HG03442 (cell line): Measurements from ENCODE around the gene ZNF687.

ENCODE experiments used
- ATAC-seq: cut with Tn5 transposase; IDR thresholded peaks from one replicate; pipeline ENCODE4 v1.9.1; 2021; ENCODE audit warnings: mild to moderate bottlenecking, moderate library complexity; ENCODE audit not compliant: unreplicated experiment

Gene ZNF687, protein sequence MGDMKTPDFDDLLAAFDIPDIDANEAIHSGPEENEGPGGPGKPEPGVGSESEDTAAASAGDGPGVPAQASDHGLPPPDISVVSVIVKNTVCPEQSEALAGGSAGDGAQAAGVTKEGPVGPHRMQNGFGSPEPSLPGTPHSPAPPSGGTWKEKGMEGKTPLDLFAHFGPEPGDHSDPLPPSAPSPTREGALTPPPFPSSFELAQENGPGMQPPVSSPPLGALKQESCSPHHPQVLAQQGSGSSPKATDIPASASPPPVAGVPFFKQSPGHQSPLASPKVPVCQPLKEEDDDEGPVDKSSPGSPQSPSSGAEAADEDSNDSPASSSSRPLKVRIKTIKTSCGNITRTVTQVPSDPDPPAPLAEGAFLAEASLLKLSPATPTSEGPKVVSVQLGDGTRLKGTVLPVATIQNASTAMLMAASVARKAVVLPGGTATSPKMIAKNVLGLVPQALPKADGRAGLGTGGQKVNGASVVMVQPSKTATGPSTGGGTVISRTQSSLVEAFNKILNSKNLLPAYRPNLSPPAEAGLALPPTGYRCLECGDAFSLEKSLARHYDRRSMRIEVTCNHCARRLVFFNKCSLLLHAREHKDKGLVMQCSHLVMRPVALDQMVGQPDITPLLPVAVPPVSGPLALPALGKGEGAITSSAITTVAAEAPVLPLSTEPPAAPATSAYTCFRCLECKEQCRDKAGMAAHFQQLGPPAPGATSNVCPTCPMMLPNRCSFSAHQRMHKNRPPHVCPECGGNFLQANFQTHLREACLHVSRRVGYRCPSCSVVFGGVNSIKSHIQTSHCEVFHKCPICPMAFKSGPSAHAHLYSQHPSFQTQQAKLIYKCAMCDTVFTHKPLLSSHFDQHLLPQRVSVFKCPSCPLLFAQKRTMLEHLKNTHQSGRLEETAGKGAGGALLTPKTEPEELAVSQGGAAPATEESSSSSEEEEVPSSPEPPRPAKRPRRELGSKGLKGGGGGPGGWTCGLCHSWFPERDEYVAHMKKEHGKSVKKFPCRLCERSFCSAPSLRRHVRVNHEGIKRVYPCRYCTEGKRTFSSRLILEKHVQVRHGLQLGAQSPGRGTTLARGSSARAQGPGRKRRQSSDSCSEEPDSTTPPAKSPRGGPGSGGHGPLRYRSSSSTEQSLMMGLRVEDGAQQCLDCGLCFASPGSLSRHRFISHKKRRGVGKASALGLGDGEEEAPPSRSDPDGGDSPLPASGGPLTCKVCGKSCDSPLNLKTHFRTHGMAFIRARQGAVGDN

DNA sequence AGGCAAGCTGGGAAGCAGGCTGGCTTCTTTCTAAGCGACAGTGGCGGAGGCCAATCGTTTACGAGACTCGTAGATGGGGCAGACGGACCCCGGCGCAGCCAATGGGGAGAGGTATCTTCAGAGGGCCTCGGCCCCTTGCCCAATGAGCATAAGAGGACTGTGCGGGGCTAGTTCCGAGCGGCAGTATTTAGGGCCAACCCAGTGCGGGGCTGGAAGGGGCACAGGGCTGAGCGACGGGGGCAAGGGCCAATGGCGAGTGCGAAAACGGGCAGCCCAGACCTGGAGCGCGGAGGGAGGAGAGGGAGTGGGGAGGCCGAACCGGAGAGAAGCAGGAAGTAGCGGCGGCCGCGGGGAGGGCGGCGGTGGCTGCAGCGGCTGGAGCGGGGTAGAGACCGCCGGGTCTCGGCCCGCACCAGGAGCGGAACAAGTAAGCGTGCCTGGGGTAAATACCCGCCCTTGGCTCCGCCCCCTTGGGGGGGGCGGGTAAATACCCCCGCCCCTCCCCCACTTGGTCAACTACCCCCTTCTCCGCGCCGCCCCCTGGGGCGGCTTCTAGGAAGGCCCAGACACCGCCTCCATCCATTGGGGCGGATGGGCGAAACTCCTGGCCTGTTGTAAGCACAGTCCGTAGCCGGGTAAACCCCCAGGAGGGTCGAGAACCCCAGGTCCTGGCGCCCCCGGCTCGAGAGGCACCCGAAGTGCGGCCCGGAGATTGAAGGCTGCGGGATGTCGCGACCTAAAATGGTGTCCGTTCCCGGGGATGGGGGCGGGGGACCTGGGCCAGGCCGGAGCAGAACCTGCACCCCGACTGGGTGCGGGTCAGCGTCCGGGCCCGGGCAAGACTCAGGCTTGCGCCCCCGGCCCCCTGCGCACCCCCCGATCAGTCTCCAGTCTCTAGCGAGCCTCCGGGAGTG is at the start of gene ZNF687:
Gene ZNF687 (plus strand): TSS at position 331 of the 914 bp plus-strand sequence. CDS start 3,993 bp downstream, outside the sequence.
- peak; percentile 84 for ATAC-seq

DNA sequence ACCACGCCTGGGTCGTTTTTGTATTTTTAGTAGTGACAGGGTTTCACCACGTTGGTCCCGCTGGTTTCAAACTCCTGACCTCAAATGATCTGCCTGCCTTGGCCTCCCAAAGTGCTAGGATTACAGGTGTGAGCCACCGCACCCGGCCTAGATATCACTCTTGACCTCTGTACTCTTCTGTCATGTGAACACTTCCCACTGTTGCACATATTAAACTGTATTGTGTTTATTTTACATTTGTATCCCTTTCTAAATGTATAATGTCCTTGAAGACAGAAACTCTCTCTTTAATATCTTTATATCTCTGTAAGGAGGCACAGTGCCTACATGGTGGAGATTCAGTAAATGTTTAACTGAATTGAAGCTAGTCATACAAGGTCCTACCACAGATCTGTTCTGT is 46.9 kb upstream of the ZNF687 start:
- ATAC-seq, result no peak

DNA sequence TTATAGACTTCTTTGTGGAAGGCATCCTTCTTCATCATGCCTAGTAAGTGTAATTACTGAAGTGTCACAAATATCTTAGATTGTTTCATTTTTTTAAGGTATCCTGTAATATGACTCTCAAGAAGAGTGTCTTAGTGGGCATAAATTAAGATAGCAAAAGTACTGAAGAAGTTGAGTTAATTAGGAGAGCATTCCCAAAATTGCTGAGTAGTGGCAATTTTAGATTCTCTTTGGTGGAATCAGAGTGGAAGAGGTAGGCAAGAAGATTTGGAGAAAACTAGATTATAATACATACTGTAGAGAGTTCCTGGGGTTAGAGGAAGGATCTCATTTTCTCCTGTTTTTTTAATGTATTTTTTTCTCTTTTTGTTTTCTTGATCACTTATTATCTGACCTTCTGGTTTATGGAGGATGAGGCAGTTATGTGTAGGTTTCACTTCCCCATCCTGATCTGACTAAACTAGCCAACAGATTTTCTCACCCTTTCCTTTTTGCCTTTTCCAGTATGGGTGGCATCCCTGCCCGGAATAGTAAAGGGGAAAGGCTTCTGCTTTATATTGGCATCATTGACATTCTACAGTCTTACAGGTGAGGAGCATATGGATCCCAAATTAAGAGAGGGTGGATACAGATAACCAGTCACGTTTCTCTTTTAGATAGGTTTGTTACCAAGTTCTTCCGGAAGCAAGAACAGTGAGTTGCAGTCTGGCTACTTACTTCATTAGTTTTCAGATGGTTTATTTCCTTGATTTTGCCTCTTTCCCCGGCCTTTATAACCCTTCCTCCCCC is 44.2 kb upstream of the ZNF687 start:
- ATAC-seq, result no peak

DNA sequence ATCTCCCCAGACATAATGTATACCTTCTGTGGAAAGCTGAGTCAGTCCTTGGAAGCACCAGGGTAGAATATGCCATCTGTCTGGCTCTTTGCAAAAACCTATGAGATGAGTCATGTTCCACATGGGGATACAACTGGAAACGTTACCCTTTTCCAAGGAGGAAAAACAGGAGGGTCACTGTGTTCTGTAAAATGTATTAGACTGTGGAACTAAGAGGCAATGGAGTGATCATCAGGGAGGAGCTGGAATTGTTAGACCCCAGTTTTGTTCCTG is 43.7 kb upstream of the ZNF687 start:
- no peak for ATAC-seq

DNA sequence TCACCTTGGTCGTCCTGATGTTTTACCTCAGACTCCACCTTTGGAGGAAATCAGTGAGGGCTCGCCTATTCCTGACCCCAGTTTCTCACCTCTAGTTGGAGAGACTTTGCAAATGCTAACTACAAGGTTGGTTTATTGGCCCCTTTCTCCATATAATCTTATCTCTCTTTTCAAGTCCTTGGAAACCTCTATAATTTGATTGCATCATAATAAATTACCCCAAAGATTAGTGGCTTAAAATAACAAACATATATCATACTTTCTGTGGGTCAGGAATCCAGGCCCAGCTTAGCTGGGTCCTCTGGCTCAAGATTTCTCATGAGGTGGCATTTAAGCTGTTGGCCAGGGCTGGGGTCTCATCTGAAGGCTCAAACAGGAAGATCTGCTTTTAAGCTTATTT is 39.7 kb upstream of the ZNF687 start:
- ATAC-seq, result no peak

DNA sequence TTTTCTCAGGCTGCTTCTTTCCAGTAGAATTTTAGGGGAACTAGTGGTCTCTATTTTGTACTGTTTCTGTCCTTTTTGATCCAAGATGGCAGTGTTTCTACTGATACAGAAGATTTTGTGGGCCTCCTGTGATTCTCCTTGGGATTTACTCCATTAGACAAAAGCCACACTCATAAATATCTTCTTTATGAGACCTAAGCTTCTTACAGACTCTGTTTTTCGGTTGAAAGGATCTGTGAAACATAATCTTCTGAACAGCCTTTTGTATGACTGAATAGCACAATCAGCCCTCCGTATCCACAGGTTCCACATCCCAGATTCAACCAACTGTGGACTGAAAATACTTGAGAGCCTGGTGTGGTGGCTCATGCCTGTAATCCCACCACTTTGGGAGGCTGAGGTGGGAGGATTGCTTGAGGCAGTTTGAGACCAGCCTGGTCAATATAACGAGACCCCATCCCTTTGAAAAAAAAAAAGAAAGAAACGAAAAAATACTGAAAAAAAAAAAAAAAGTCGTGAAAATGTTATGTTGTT is 38.3 kb upstream of the ZNF687 start:
- no peak for ATAC-seq

DNA sequence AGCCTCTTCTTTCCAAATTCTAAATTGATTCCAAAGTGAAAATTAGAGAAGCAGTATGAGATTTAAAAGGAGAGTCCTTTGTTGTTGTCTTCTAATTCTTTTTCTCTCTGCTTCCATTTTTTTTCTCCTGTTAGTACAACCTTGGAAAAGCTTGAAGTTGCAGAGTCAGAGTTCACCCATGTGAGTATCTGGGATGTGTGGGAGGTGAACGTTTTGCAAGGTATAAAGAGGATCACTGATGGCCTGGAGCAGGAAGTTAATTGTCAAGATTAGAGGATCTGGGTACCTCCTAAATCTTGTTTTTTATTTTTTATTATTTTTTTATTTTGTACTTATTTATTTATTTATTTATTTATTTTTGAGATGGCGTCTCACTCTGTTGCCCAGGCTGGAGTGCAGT is 35.3 kb upstream of the ZNF687 start:
- ATAC-seq, result no peak

DNA sequence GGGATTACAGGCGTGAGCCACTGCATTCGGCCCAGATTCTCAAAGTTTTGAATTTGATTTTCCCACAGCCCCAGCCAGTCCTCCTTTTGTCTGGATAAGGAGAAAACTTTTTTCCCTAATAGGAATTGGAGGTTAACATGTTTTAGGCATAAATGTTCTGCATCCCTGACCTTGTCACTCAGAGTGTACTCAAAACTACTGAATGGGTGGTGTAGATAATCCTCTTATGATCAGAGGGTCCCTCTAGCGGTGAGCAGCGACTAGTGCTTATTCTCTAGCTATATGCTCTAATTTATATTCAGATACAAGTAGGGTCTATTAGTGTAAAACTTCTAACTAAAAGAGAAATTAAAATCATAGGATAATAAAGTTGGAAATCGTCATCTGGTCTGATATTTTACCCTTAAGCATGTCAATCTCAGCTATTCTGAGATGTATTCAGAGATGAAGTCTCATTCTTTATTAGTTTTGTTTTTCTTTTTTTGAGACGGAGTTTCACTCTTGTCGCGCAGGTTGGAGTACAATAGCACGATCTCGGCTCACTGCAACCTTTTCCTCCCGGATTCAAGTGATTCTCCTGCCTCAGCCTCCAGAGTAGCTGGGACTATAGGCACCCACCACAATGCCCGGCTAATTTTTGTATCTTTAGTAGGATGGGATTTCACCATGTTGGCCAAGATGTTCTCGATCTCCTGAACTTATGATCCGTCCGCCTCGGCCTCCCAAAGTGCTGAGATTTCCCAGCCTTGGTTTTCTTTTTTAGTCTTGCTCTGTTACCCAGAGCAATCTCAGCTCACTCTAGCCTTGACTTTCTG is 30.2 kb upstream of the ZNF687 start:
- ATAC-seq, result no peak

DNA sequence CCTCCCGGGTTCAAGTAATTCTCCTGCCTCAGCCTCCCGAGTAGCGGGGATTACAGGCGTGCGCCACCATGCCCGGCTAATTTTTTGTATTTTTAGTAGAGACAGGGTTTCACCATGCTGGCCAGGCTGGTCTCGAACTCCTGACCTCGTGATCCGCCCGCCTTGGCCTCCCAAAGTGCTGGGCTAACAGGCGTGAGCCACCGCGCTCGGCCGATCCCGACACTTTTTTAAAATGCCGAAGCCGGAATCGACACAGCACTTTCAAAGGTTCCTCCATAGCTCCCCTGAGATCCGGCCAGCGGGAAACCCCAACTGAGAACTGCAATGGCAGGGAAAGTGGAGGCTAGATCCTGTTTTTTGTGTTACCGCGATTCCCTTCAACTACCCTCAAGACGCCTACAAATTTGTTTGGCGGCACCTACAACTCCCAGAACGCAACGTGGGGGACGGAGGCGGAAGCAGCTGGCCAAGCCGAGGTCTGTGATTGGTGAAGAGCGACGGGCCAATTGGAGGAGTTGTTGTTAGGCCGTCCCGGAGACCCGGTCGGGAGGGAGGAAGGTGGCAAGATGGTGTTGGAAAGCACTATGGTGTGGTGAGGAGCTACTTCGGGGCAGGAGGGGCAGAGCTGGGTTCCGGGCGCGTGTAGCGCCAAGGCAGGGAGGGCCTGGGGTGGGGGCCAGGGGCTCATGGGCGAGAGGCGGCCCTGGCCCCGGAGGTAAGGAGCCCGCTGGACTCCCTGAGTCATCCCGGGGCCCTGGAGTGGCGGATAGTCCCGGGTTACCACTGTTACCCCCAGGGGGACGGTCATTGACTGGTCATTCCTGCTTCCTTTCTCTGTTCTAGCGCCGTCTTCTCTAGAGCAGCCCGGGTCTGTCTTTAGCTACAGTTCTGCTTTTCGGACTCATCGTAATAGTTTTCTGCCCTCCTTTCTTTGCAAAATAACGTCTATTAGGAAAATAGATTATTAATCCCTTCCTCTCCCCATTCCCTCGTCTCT is 27.6 kb upstream of the ZNF687 start, which contains the start of gene PSMD4:
Gene PSMD4 (plus strand): TSS at position 518 of the 997 bp plus-strand sequence. CDS start 49 bp downstream, at position 567.
- ATAC-seq, result peak; percentile 93

DNA sequence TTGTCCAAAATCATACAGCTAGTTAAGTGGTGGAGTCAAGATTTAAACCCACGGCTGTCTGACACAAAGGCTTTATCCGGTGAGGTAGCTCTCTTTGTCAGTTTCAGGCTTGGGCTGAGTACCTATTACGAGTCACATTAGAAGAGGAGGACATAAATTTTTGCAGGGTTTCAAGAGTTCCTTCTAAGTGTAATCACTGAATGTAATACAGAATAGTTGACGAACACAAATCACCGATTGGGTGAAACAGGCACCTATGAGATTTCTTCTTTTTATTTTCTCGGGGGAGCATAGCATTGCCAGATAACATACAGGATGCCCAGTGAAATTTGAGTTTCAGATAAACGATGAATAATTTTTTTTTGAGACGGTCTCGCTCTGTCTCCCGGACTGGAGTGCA is 26.7 kb upstream of the ZNF687 start:
- ATAC-seq, result no peak

DNA sequence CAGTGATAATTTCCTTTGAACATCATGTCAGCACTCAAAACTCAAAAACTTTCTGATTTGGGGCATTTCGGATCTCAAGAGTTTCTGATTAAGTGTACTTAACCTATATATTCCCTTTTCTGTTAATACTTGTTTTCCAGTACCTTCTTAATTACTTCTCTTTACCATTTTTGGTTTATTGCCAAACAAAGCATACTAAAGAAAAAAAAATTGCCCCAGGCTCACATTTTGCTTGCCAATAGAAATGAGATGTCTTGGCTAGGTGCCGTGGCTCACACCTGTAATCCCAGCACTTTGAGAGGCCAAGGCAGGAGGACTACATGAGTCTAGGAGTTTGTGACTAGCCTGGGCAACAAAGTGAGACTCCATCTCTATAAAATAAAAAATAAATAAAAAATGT is 22.7 kb upstream of the ZNF687 start:
- no peak for ATAC-seq

DNA sequence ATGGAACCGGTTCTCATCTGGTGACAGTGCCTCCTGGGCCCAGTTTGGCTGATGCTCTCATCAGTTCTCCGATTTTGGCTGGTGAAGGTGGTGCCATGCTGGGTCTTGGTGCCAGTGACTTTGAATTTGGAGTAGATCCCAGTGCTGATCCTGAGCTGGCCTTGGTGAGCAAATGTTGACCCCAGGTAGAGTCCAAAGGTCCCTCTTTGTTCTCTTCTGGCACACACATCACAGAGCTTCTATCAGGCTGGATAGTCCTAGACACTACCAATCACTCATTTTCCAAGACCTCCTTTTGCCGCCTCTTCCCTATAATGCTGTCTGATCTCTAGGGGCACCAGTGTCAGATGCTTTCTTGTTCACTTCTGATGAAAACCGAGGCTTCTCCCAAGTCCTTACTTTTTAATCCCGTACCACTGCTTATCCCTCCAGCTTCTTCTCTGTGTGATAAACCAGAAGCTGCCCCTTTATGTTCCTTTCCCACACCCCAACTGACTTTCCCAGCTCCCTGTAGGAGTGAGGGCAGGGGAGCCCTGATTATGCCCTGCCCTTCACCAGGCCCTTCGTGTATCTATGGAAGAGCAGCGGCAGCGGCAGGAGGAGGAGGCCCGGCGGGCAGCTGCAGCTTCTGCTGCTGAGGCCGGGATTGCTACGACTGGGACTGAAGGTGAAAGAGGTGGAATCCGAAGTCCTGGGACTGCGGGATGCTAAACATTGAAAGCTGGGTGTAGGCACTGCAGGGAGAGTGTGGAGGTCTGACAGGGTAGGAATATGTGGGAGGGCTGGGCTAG is 16.5 kb upstream of the ZNF687 start:
- no peak for ATAC-seq

DNA sequence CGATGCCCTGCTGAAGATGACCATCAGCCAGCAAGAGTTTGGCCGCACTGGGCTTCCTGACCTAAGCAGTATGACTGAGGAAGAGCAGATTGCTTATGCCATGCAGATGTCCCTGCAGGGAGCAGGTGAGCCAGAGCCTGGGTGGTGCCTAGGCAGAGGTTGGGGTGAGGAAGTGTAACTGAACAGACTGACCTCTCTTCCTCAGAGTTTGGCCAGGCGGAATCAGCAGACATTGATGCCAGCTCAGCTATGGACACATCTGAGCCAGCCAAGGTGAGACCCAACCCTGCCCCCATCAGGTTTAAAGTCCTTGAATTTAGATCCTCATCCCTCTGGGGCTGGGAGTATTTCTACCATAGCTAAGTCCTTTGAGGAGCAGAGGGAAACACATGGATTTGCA is 15.8 kb upstream of the ZNF687 start:
- ATAC-seq, result no peak

DNA sequence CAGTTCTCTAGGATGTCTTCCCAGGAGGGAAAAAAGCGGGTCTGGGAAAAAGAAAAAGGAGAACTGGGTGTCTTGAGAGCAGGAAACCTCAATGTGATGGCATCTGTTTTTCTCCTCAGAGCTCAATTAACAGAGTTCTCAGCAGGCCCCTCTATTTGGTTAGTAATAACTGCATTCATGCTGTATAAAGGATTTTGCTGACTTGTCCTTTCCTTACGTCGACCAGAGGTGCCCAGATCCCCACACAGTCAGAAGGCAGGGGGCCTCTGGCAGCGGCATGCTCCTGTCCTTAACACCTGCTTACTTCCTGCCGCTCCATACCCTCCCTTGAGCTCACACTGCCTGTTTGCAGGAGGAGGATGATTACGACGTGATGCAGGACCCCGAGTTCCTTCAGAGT is 15.3 kb upstream of the ZNF687 start:
- ATAC-seq, result no peak

DNA sequence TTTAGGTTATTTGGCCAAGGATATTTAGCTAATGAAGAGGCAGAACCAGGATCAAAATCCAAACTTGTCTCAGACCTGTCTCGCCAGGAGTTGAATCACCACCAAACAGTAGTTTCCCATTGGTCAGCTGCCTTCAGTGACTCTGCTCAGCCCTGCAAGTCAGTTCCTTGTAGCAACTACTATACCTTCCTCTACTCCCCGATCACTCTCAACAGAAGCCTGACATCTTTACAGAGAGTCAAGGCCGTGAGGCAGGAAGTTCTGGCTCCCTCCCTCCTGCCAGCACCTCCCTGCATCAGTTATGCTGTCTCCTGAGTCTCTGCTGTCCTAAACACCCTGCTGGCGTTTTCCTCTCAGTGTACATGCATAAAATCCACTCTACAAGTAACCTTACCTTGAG is 14.3 kb upstream of the ZNF687 start:
- ATAC-seq, result no peak

DNA sequence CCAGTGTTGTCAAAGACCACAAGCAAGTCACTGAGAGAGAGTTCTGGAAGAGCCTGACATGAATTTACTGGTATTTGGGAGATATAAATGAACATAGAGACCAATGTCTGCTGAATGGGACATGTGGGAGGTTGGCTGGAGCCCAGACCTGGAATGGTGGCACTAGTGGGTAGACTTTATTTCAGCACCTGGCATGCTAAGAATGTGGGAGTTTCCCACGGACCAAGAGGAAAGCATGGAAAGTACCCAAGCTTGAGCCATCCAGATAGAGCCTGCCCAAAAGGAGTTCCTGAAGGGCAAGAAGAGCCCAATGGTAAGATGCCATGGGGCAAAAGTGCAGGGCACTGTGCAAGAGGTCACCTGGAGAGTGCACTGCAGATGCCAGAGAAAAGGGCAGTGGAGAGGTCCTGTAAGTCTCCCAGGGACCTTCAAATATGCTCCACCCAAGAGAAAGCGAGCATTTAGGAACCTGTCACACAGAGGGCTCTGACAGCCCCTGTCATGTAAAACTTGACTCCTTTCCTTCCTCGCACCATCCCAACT is 8.1 kb upstream of the ZNF687 start:
- ATAC-seq, result no peak
